Measurements from ENCODE around the gene AP4M1.

GRCh38 chr7:100107890-100108289, 6.4 kb downstream of the AP4M1 start:
- TF ChIP-seq ESRRG (CRISPR knock-in tag; IDR thresholded peaks at IDR 0.05) (no peak), PPARA (CRISPR knock-in tag; IDR thresholded peaks at IDR 0.05; ENCODE audit: borderline replicate concordance) (no peak), PATZ1 (CRISPR knock-in tag; IDR thresholded peaks at IDR 0.05; ENCODE audit: borderline replicate concordance) (no peak), CREB5 (CRISPR knock-in tag; IDR thresholded peaks at IDR 0.05; ENCODE audit: low read depth) (no peak), ZFP3 (CRISPR knock-in tag; IDR thresholded peaks at IDR 0.05) (no peak), ZNF70 (CRISPR knock-in tag; IDR thresholded peaks at IDR 0.05) (no peak), OSR1 (CRISPR knock-in tag; IDR thresholded peaks at IDR 0.05) (no peak), ZFP30 (CRISPR knock-in tag; IDR thresholded peaks at IDR 0.05) (no peak), RARB (CRISPR knock-in tag; IDR thresholded peaks at IDR 0.05) (no peak), ZNF565 (CRISPR knock-in tag; conservative IDR thresholded peaks at IDR 0.05; ENCODE audit: low read depth) (no peak), ISL1 (CRISPR knock-in tag; IDR thresholded peaks at IDR 0.05) (no peak), SNAI2 (CRISPR knock-in tag; IDR thresholded peaks at IDR 0.05) (no peak)
- TF ChIP-seq, protein P1, sequence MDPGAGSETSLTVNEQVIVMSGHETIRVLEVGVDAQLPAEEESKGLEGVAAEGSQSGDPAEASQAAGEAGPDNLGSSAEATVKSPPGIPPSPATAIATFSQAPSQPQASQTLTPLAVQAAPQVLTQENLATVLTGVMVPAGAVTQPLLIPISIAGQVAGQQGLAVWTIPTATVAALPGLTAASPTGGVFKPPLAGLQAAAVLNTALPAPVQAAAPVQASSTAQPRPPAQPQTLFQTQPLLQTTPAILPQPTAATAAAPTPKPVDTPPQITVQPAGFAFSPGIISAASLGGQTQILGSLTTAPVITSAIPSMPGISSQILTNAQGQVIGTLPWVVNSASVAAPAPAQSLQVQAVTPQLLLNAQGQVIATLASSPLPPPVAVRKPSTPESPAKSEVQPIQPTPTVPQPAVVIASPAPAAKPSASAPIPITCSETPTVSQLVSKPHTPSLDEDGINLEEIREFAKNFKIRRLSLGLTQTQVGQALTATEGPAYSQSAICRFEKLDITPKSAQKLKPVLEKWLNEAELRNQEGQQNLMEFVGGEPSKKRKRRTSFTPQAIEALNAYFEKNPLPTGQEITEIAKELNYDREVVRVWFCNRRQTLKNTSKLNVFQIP (CRISPR knock-in tag; IDR thresholded peaks at IDR 0.05; ENCODE audit: borderline replicate concordance, low read depth), result no peak
